BE2C (cell line): Measurements from ENCODE around the gene REM1.

Experiments
- DNase-seq: peaks from one replicate; pipeline ENCODE4 v3.0.0-alpha.2; 2020
- H3K27me3 ChIP-seq: fragments of 250-450 bp; sonication (Bioruptor Pico); 2 replicates; pipeline ENCODE4 v1.5.1; 2020; ENCODE audit warnings: mild to moderate bottlenecking
- H3K36me3 ChIP-seq: fragments of 250-450 bp; sonication (Bioruptor Pico); 2 replicates; pipeline ENCODE4 v1.5.1; 2020; ENCODE audit warnings: mild to moderate bottlenecking
- H3K4me1 ChIP-seq: fragments of 250-450 bp; sonication (Bioruptor Pico); 2 replicates; pipeline ENCODE4 v1.5.1; 2020
- H3K4me3 ChIP-seq: 2 replicates; pipeline ENCODE4 v1.5.1; 2011; ENCODE audit warnings: low read depth, low read length
- H3K9me3 ChIP-seq: fragments of 250-450 bp; sonication (Bioruptor Pico); 2 replicates; pipeline ENCODE4 v1.5.1; 2020
- TF ChIP-seq, protein P1 (sequence below): IDR thresholded peaks from 2 replicates; pipeline ENCODE4 v1.5.1; 2012; ENCODE audit warnings: mild to moderate bottlenecking, low read depth, low read length

Gene REM1

DNA sequence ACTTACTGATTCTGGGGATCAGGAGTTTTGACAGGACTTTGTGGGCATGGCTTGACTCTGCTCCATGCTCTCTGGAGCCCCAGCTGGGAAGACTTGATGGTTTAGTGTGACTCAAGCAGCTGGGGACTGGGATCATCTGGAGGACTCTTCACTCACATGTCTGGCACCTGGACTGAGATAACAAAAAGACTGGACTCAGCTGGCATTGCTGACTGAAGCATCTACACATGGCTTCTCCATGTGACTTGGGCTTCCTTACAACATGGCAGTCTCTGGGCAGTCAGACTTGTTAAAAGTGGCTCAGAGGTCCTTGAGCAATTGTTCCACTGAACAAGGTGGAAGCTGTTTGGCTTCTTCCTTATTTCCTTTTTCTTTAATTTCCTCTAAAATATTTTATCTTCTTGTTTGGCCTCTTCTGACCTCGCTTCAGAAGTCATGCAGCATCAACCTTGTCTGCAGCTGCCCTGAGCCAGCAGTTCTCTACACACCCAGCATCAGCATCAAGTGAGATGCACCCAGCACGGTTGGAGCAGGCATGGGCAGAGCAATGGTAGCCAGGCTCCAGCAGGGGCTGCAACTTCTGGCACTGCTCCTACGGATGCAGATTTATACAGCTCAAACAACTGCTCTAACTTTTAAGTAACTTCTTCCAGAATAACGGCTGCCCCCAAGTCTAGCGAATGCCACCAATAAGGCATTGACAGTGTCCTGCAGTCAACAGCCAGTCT is 33.6 kb downstream of the REM1 start:
- H3K4me3 ChIP-seq = no peak overlapping the region
- TF ChIP-seq, protein P1, sequence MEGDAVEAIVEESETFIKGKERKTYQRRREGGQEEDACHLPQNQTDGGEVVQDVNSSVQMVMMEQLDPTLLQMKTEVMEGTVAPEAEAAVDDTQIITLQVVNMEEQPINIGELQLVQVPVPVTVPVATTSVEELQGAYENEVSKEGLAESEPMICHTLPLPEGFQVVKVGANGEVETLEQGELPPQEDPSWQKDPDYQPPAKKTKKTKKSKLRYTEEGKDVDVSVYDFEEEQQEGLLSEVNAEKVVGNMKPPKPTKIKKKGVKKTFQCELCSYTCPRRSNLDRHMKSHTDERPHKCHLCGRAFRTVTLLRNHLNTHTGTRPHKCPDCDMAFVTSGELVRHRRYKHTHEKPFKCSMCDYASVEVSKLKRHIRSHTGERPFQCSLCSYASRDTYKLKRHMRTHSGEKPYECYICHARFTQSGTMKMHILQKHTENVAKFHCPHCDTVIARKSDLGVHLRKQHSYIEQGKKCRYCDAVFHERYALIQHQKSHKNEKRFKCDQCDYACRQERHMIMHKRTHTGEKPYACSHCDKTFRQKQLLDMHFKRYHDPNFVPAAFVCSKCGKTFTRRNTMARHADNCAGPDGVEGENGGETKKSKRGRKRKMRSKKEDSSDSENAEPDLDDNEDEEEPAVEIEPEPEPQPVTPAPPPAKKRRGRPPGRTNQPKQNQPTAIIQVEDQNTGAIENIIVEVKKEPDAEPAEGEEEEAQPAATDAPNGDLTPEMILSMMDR = no peak
- H3K4me1 ChIP-seq = no peaks in the 10 kb centered on the region
- H3K9me3 ChIP-seq = no peaks in the 10 kb centered on the region
- H3K27me3 ChIP-seq = no peaks in the 10 kb centered on the region
- DNase-seq = no peak
- no peaks in the 10 kb centered on the region for H3K36me3 ChIP-seq

DNA sequence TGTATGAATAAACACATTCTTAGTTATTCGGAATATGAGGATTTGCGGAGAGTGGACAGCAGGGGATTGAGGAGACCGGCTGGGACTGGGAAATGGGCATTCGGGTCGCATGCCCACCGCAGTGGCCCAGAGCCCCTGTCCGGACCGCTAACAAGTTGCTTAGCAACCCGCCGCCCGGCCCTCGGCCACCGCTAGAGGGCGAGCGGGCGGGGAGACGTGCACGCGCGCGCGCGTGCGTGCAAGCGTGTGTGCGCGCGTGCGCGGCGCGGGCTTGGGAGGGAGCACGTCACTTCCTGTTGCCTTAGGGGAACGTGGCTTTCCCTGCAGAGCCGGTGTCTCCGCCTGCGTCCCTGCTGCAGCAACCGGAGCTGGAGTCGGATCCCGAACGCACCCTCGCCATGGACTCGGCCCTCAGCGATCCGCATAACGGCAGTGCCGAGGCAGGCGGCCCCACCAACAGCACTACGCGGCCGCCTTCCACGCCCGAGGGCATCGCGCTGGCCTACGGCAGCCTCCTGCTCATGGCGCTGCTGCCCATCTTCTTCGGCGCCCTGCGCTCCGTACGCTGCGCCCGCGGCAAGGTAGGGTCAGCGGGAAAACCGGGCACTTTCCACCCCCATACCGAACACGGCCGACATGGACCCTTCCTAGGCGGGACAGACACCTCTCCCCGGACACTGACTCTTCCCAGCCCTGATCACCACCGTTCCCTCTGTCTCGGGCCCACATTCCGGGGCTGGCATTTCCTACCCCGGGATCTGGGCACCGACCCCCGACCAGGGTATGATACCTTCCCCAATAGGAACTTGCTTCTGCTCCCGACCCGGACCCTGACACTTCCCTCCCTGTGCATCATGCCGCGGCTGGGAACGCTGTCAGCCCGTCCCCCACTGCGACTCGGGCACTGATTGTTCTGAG is 39.3 kb downstream of the REM1 start, which contains the start of gene HM13:
HM13 (plus strand) TSS at position 289 of the 918 bp plus-strand sequence; CDS start at position 399, 110 bp downstream.
- TF ChIP-seq, protein P1 = peak; percentile 82
- Histone ChIP-seq H3K4me3 (peak within 1 kb of the TSS; percentile 88), H3K27me3 (no peaks in the 10 kb centered on the region)

DNA sequence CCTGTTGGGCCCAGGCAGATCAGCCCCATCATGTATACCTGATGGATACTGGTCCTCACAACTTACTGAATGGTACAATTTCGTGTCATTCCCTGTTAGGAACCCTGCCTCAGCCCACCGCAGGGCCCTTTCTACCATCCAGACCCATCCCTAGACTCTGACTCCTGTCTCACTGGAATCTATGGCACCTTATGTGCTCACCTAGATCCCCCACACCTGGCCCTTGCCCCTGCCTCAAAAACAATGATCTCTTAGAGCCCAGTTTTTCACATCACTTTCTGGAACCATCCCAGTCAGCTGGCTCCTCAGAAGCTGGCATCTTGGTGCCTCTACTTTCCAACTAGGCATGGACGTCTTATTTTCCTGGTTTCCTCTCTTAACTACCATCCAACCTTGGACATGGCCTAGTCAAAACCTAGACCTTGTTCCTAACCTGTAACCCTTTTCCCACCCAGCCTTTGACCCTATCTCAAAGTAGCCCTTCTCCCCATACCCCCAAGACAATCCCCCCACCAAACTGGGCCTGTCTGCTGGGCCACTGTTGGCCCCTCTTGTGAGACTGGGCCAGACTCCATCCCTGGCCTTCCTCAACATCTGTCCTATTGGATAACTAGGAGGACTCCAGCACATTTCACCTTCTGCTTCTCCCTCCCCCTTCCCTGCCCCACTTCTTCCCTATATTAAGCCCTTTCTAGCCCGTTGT is 40.1 kb downstream of the REM1 start:
- Histone ChIP-seq H3K27me3 (no peaks in the 10 kb centered on the region), H3K9me3 (no peaks in the 10 kb centered on the region), H3K4me3 (peak overlapping the region; percentile 88), H3K36me3 (peaks cover 23% of the 10 kb centered on the region), H3K4me1 (no peaks in the 10 kb centered on the region; the same call in 1 of the 2 replicates)
- DNase-seq = no peak
- TF ChIP-seq, protein P1 = no peak

More for the DNA sequence above, 39.3 kb downstream of the REM1 start, which contains the start of gene HM13:
- H3K9me3 ChIP-seq = no peaks in the 10 kb centered on the region
- peaks cover 19% of the 10 kb centered on the region for H3K36me3 ChIP-seq
- DNase-seq = peak; percentile 95
- H3K4me1 ChIP-seq = no peaks in the 10 kb centered on the region; the same call in 1 of the 2 replicates

GRCh38 chr20:31515775-31516107 is 40.7 kb downstream of the REM1 start:
- Histone ChIP-seq H3K27me3 (no peaks in the 10 kb centered on the region), H3K4me1 (no peaks in the 10 kb centered on the region; the same call in 1 of the 2 replicates), H3K4me3 (peak overlapping the region; percentile 88), H3K9me3 (no peaks in the 10 kb centered on the region), H3K36me3 (peaks cover 24% of the 10 kb centered on the region)
- DNase-seq = no peak
- TF ChIP-seq, protein P1 = no peak

GRCh38 chr20:31516166-31516565 is 41.1 kb downstream of the REM1 start:
- peak overlapping the region; percentile 88 for H3K4me3 ChIP-seq
- TF ChIP-seq, protein P1 = no peak
- H3K9me3 ChIP-seq = no peaks in the 10 kb centered on the region
- H3K4me1 ChIP-seq = no peaks in the 10 kb centered on the region; the same call in 1 of the 2 replicates
- no peaks in the 10 kb centered on the region for H3K27me3 ChIP-seq
- H3K36me3 ChIP-seq = peaks cover 24% of the 10 kb centered on the region
- DNase-seq = no peak
